22Rv1 (cell line): ENCODE data around the gene PLCB1.
"Not testable (repeated sequence)": the region's sequence is repeated elsewhere in the genome, so short reads cannot be mapped to it uniquely, and the experiment has no call there.

Experiments
- H3K27ac ChIP-seq: fragments of 450-650 bp; 2 replicates; pipeline ENCODE4 v1.5.1; 2017
- CTCF ChIP-seq: fragments of 450-650 bp; IDR thresholded peaks from 2 replicates; pipeline ENCODE4 v1.5.1; 2017; ENCODE audit warnings: mild to moderate bottlenecking
- ZFX ChIP-seq: fragments of 450-650 bp; IDR thresholded peaks from 2 replicates; pipeline ENCODE4 v1.6.1; 2017; ENCODE audit warnings: antibody characterized with exemption, borderline replicate concordance

PLCB1 gene

GRCh38 chr20:8152183-8152582 is 20.1 kb downstream of the PLCB1 start:
- H3K27ac ChIP-seq = no peak overlapping the region
- TF ChIP-seq CTCF = no peak
- no peak for TF ChIP-seq ZFX

- TF ChIP-seq ZFX = no peak
- TF ChIP-seq CTCF = no peak
- H3K27ac ChIP-seq = no peak overlapping the region
Observed at GRCh38 chr20:8152847-8153246, 20.8 kb downstream of the PLCB1 start.

GRCh38 chr20:8153281-8153908 is 21.3 kb downstream of the PLCB1 start:
- no peak overlapping the region for H3K27ac ChIP-seq
- TF ChIP-seq CTCF (no peak), ZFX (no peak)

GRCh38 chr20:8154638-8155037 is 22.6 kb downstream of the PLCB1 start:
- H3K27ac ChIP-seq = no peak overlapping the region
- no peak for TF ChIP-seq ZFX
- TF ChIP-seq CTCF = no peak

DNA sequence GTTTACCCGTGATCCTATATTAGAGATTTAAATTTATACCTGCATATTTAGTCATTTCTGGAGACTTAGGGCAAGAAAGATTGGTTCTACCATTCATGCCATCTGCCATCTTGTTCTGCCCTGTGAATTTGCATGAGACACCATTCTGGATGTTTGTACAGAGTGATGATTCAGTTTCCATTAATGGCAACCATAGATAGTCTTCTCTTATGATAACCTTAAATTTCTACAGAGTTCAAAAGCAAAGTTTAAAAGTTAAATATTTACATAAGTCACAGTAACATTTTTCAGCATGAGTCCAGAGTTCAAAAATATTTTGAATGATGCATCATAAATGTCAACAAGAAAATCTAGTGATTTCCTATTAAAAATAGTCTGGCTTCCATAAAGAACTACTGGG is 23.2 kb downstream of the PLCB1 start:
- H3K27ac ChIP-seq = 0 out of 2 replicates have a peak overlapping the region, but pooled peaks have one; percentile 2
- TF ChIP-seq ZFX = no peak
- TF ChIP-seq CTCF = no peak

DNA sequence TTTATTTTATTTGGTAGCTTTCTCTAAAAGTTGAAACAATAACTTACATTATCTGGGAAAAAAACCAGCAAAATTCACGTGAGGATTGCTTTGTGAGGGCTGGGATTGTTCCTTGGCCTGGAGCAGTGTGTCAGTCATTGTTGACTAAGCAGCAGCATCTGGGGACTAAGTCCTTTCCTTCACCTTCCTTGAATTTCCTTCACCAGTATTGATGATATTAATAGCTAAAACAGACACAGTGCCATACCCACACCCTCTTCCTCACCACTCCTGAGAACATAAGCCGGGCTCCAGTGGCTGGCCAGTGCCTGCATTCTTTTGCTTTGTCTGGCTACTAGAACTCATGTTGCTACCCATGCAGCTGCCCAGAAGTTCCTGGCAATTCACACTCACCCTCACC is 23.7 kb downstream of the PLCB1 start:
- TF ChIP-seq CTCF (no peak), ZFX (no peak)
- H3K27ac ChIP-seq = 0 out of 2 replicates have a peak overlapping the region, but pooled peaks have one; percentile 2

GRCh38 chr20:8156235-8157079 is 24.4 kb downstream of the PLCB1 start:
- 0 out of 2 replicates have a peak overlapping the region, but pooled peaks have one; percentile 2 for H3K27ac ChIP-seq
- no peak for TF ChIP-seq CTCF
- no peak for TF ChIP-seq ZFX

- H3K27ac ChIP-seq = not testable (repeated sequence)
Observed at GRCh38 chr20:8159217-8159616, 27.2 kb downstream of the PLCB1 start.
